Measurements from ENCODE around the gene PDCD2L.

Gene PDCD2L

DNA sequence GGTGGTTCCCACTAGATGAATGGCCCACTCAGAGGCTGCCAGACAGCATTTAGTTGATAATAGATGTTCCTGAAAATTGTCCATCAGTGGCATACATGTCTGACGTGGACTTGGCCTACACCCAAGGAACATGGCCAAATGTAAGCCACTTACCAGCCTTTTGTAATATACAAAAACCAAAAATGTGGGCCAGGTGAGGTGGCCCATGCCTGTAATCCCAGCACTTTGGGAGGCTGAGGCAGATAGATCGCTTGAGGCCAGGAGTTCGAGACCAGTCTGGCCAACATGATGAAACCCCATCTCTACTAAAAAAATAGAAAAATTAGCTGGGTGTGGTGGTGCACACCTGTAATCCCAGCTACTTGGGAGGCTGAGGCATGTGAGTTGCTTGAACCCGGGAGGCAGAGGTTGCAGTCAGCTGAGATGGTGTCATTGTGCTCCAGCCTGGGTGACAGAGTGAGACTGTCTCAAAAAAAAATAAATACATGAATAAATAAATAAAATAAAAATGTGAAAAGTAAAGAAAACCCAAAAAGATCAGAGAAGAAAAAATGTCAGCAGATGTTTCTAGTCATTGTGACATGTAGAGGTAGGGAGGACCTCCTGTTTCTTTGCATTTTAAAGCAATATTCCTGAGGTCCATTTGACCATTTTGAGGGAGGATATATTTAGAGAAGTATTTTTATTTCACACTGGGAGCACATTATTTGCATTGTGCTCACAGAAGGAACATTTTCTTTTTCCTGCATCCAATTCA is 70.2 kb downstream of the PDCD2L start:
- no peak for DNase-seq

DNA sequence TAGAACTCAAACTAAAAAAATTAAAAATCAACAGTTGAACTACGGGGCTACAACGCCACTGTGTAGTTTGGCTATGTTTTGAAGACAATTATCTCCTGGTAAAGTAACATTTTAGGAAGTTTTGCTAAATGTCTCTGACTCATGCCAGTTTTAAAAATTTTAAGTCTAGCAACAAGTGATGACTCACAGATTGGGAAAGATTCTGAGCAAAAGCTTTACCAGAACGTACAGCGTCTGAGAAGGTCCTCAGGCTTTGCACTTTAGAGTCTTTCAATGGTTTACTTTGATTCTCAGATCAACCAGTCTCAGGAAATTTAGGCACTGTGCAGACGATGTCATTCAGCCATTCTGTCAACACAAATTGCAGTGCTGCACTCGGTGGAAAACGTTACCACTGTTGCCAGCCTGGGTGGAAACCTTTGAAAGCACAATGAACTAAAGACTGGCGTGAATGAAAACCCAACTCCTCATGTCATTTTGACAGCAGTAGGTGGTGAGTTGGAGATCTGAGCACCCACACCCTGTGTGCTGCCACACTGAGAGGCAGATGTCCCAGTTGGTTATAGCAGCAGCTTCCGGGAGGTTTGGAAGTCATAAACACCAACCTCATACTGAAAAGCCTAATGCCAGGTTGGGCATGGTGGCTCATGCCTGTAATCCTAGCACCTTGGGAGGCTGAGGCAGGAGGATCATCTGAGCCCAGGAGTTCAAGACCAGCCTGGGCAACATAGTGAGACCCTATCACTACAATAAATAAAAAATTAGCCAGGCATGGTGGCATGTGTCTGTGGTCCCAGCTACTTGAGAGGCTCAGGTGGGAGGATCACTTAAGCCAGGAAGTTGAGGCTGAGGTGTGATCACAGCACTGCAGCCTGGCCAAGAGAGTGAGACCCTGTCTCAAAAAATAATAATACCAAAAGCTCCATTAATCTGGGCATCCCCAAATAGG is 71.1 kb downstream of the PDCD2L start:
- no peak for DNase-seq

Data from NCI-H446 (cell line).